H1 (cell line): Measurements from ENCODE around the gene YPEL2. TPM values are rescaled to one million over a fixed set of nuclear protein-coding genes. Genes with fewer than 3 reads are reported as not detected.

Experiments
- CTCF ChIA-PET: fragments of 300-600 bp; sonication (Branson Sonifier 250); formaldehyde crosslinking; loops from one replicate; lab custom pipeline; 2021; ENCODE audit not compliant: partially characterized antibody; lab: Charles Lee
- POLR2A ChIA-PET: fragments of 300-600 bp; sonication (Branson Sonifier 250); formaldehyde crosslinking; loops from one replicate; lab custom pipeline; 2021; ENCODE audit warnings: inconsistent platforms; ENCODE audit not compliant: partially characterized antibody; lab: Charles Lee
- DNase-seq, 2 experiments: peaks; one replicate each; pipeline versions ENCODE4 v3.0.0 to v3.0.0-alpha.2; 2010 to 2022; ENCODE audit warnings: low spot score in 2 of 2, low read depth in 1 of 2, mixed read lengths in 1 of 2
- FAIRE-seq: peaks from 2 replicates; lab custom pipeline; 2011; peaks lifted over from hg19 to GRCh38; lab: Jason Lieb, UNC
- H2AFZ ChIP-seq: 2 replicates; pipeline ENCODE4 v1.8.1; 2012; ENCODE audit warnings: low read length, inconsistent platforms
- H2AK5ac ChIP-seq: 2 replicates; pipeline ENCODE4 v1.6.1; 2013; ENCODE audit warnings: low read depth, low read length
- H2BK120ac ChIP-seq: replicated peaks from 2 replicates; pipeline ENCODE3; 2013; ENCODE audit warnings: low read depth, low read length, inconsistent platforms
- H2BK12ac ChIP-seq: 2 replicates; pipeline ENCODE4 v1.6.1; 2013; ENCODE audit warnings: low read depth, low read length
- H2BK15ac ChIP-seq: 2 replicates; pipeline ENCODE4 v1.6.1; 2013; ENCODE audit warnings: low read length
- H2BK20ac ChIP-seq: 2 replicates; pipeline ENCODE4 v1.6.1; 2013; ENCODE audit warnings: low read length
- H2BK5ac ChIP-seq: 2 replicates; pipeline ENCODE4 v1.6.1; 2013; ENCODE audit warnings: low read depth, low read length
- H3K14ac ChIP-seq: 2 replicates; pipeline ENCODE4 v1.6.1; 2013; ENCODE audit warnings: inconsistent platforms; ENCODE audit not compliant: insufficient read length
- H3K18ac ChIP-seq: 2 replicates; pipeline ENCODE4 v1.6.1; 2013; ENCODE audit warnings: low read length; ENCODE audit errors: extremely low read depth
- H3K23ac ChIP-seq: 2 replicates; pipeline ENCODE4 v1.6.1; 2013; ENCODE audit warnings: inconsistent platforms; ENCODE audit not compliant: insufficient read length
- H3K23me2 ChIP-seq: 2 replicates; pipeline ENCODE4 v1.6.1; 2013; ENCODE audit warnings: low read depth, low read length
- H3K27ac ChIP-seq: 2 replicates; pipeline ENCODE4 v1.6.1; 2011; ENCODE audit warnings: low read depth, low read length, inconsistent platforms
- H3K27me3 ChIP-seq, 4 experiments: replicated peaks in 1 of 4; 1 replicate in 1 of 4; 2 replicates in 3 of 4; pipeline versions ENCODE4 v1.6.1 to v1.8.1; 2011 to 2013; ENCODE audit warnings: low read length in 3 of 4, mild to moderate bottlenecking in 3 of 4, inconsistent platforms in 2 of 4, mixed read lengths in 2 of 4, moderate library complexity in 1 of 4; ENCODE audit not compliant: control insufficient read depth in 3 of 4, insufficient read depth in 3 of 4; ENCODE audit errors: extremely low read depth in 1 of 4
- H3K36me3 ChIP-seq, 4 experiments: 2 replicates each; pipeline versions ENCODE4 v1.6.1 to v1.8.1; 2011 to 2013; ENCODE audit warnings: mild to moderate bottlenecking in 4 of 4, low read length in 3 of 4, moderate library complexity in 2 of 4, control low read depth in 1 of 4, inconsistent platforms in 1 of 4; ENCODE audit not compliant: insufficient read depth in 4 of 4, control insufficient read depth in 2 of 4
- H3K4ac ChIP-seq: replicated peaks from 2 replicates; pipeline ENCODE3; 2013; ENCODE audit warnings: low read length, low read depth, mixed read lengths, inconsistent platforms; ENCODE audit not compliant: insufficient read length
- H3K4me1 ChIP-seq, 4 experiments: replicated peaks in 1 of 4; 1 replicate in 1 of 4; 2 replicates in 3 of 4; pipeline versions ENCODE4 v1.6.1 to v1.8.1; 2011 to 2013; ENCODE audit warnings: low read length in 3 of 4, inconsistent platforms in 2 of 4, mixed read lengths in 1 of 4; ENCODE audit not compliant: insufficient read depth in 4 of 4, control insufficient read depth in 3 of 4
- H3K4me2 ChIP-seq, 2 experiments: 2 replicates each; pipeline versions ENCODE4 v1.6.1 to v1.8.1; 2011 to 2013; ENCODE audit warnings: low read depth in 2 of 2, low read length in 2 of 2, control low read depth in 1 of 2, inconsistent platforms in 1 of 2, mild to moderate bottlenecking in 1 of 2; ENCODE audit not compliant: insufficient read depth in 1 of 2
- H3K4me3 ChIP-seq, 4 experiments: fragments of 200-600, 300-600 bp in 1 of 4; sonication (generic), shearing (Covaris generic), sonication (Bioruptor Twin) in 1 of 4; 2 replicates each; pipeline versions ENCODE4 v1.5.1 to v1.8.1; 2011 to 2016; ENCODE audit warnings: low read length in 4 of 4, low read depth in 3 of 4, control low read depth in 2 of 4, inconsistent platforms in 2 of 4, mild to moderate bottlenecking in 2 of 4, mixed read lengths in 1 of 4, moderate library complexity in 1 of 4; ENCODE audit not compliant: insufficient read depth in 2 of 4; ENCODE audit errors: extremely low read depth in 1 of 4
- H3K56ac ChIP-seq: replicated peaks from 2 replicates; pipeline ENCODE3; 2013; ENCODE audit warnings: low read depth, mild to moderate bottlenecking, mixed read lengths, low read length, inconsistent platforms; ENCODE audit not compliant: insufficient read length
- H3K79me1 ChIP-seq: 2 replicates; pipeline ENCODE4 v1.6.1; 2013; ENCODE audit warnings: low read depth, low read length, control low read depth
- H3K79me2 ChIP-seq, 2 experiments: 2 replicates each; pipeline versions ENCODE4 v1.6.1 to v1.8.1; 2012 to 2013; ENCODE audit warnings: low read length in 2 of 2, mild to moderate bottlenecking in 2 of 2, inconsistent platforms in 1 of 2; ENCODE audit not compliant: insufficient read depth in 2 of 2, control insufficient read depth in 1 of 2
- H3K9ac ChIP-seq, 4 experiments: replicated peaks in 1 of 4; 1 replicate in 1 of 4; 2 replicates in 3 of 4; pipeline versions ENCODE4 v1.6.1 to v1.8.1; 2011 to 2013; ENCODE audit warnings: low read depth in 3 of 4, low read length in 3 of 4, control low read depth in 2 of 4, mild to moderate bottlenecking in 2 of 4, moderate library complexity in 2 of 4, inconsistent platforms in 1 of 4; ENCODE audit errors: extremely low read depth in 1 of 4
- H3K9me3 ChIP-seq, 2 experiments: 2 replicates each; pipeline versions ENCODE4 v1.6.1 to v1.8.1; 2012 to 2013; ENCODE audit warnings: mild to moderate bottlenecking in 2 of 2, moderate library complexity in 2 of 2, control low read depth in 1 of 2, inconsistent platforms in 1 of 2, low read depth in 1 of 2, low read length in 1 of 2, mixed read lengths in 1 of 2; ENCODE audit not compliant: insufficient read depth in 2 of 2
- H4K20me1 ChIP-seq, 2 experiments: replicated peaks in 1 of 2; 2 replicates each; pipeline versions ENCODE3 to v1.8.1; 2011 to 2013; ENCODE audit warnings: inconsistent platforms in 2 of 2, low read length in 2 of 2, mild to moderate bottlenecking in 1 of 2; ENCODE audit not compliant: insufficient read depth in 2 of 2, control insufficient read depth in 1 of 2
- H4K5ac ChIP-seq: 2 replicates; pipeline ENCODE4 v1.6.1; 2013; ENCODE audit warnings: low read length, low read depth, mixed read lengths, inconsistent platforms; ENCODE audit not compliant: insufficient read length
- H4K8ac ChIP-seq: 2 replicates; pipeline ENCODE4 v1.8.0; 2013; ENCODE audit warnings: mild to moderate bottlenecking, moderate library complexity, low read length, inconsistent platforms; ENCODE audit not compliant: insufficient read depth; ENCODE audit errors: extremely low read depth
- H4K91ac ChIP-seq: replicated peaks from 2 replicates; pipeline ENCODE3; 2013; ENCODE audit warnings: low read length, mixed read lengths, inconsistent platforms; ENCODE audit not compliant: insufficient read length
- CHD2 ChIP-seq: IDR thresholded peaks from 2 replicates; pipeline ENCODE4 v1.6.1; 2012; ENCODE audit warnings: low read length, improper control_type of control experiment
- EZH2 ChIP-seq: fragments of 200-600 bp; sonication (generic); IDR thresholded peaks from 2 replicates; pipeline ENCODE4 v1.7.1; 2012; ENCODE audit warnings: low read depth, mild to moderate bottlenecking, moderate library complexity, low read length, inconsistent platforms; ENCODE audit not compliant: severe bottlenecking
- KDM5A ChIP-seq: fragments of 200-600 bp; IDR thresholded peaks from 2 replicates; pipeline ENCODE4 v1.7.1; 2012; ENCODE audit warnings: mild to moderate bottlenecking, low read length, inconsistent platforms, mixed read lengths
- MAX ChIP-seq: IDR thresholded peaks from 2 replicates; pipeline ENCODE4 v1.6.1; 2012; ENCODE audit warnings: inconsistent platforms
- RNF2 ChIP-seq: fragments of 200-900, 300-1000 bp; sonication (generic); IDR thresholded peaks from 2 replicates; pipeline ENCODE4 v1.7.1; 2016; ENCODE audit warnings: borderline replicate concordance, low read depth, mild to moderate bottlenecking, antibody characterized with exemption, low read length; ENCODE audit not compliant: poor library complexity, severe bottlenecking; ENCODE audit errors: missing control alignments
- SAP30 ChIP-seq: fragments of 300-600 bp; sonication (generic); IDR thresholded peaks from 2 replicates; pipeline ENCODE4 v1.7.1; 2012; ENCODE audit warnings: low read length, moderate library complexity, mild to moderate bottlenecking, inconsistent platforms; ENCODE audit not compliant: insufficient read depth, insufficient replicate concordance
- SUZ12 ChIP-seq: fragments of 200-600 bp; sonication (generic); IDR thresholded peaks from 2 replicates; pipeline ENCODE4 v1.6.1; 2012; ENCODE audit warnings: mild to moderate bottlenecking, inconsistent platforms, low read length, moderate library complexity, mixed read lengths
- TAF7 ChIP-seq: optimal IDR thresholded peaks from 2 replicates; pipeline ENCODE3; 2011; ENCODE audit warnings: low read depth, mild to moderate bottlenecking, inconsistent platforms, low read length, moderate library complexity, borderline replicate concordance
- TEAD4 ChIP-seq: IDR thresholded peaks from 2 replicates; pipeline ENCODE4 v1.6.1; 2012; ENCODE audit warnings: low read depth, low read length, inconsistent platforms, mixed read lengths
- ZNF274 ChIP-seq: IDR thresholded peaks from 2 replicates; pipeline ENCODE4 v1.7.0; 2012; ENCODE audit warnings: low read length, borderline replicate concordance; ENCODE audit errors: extremely low read depth
- WGBS, 2 experiments: shearing (Covaris generic) in 1 of 2; methylation state at CpG; one replicate each; pipeline versions ENCODE4 v1.1.6 to v1.1.7; 2013 to 2015; ENCODE audit warnings: low lambda C conversion rate in 2 of 2, mixed read lengths in 2 of 2, inconsistent platforms in 1 of 2, low coverage in 1 of 2, missing lambda C conversion rate in 1 of 2; ENCODE audit not compliant: insufficient replicate concordance in 2 of 2, insufficient coverage in 1 of 2, insufficient read length in 1 of 2; ENCODE audit errors: extremely low coverage in 1 of 2, missing lambda C conversion rate in 1 of 2; 5-methylcytosine and 5-hydroxymethylcytosine counted together
- polyA plus RNA-seq, 7 experiments: library from polyadenylated mRNA; depleted of rRNA in 3 of 7; stranded (reverse) in 5 of 7; unstranded in 2 of 7; fragments of >200 nt in 5 of 7; fragments of 200-250 nt in 2 of 7; gene quantifications; 1 replicate in 5 of 7; 2 replicates in 1 of 7; 4 replicates in 1 of 7; pipeline versions ENCODE4 v1.2.1 to v1.2.3, GENCODE V29; 2011 to 2013; ENCODE audit warnings: missing spikeins in 2 of 7, mixed read lengths in 2 of 7
- total RNA-seq: library from RNA; stranded (reverse); fragmentation: NEBNext Ultra II Directional; extraction: Animal tissue kit (Norgen Biotek cat#: 25700); gene quantifications from 2 replicates; pipeline ENCODE4 v1.2.1, GENCODE V29; 2021
- TF ChIP-seq, protein P1 (sequence below): IDR thresholded peaks from 2 replicates; pipeline ENCODE4 v1.6.1; 2012; ENCODE audit warnings: inconsistent platforms

The YPEL2 gene
- total and polyA plus RNA-seq, 2 of the 8 experiments (the other 6 are each of a cell fraction or from before 2014, with no cell fraction given): 1.6 to 3.5 TPM

- Histone ChIP-seq H3K4ac (no peak overlapping the region), H2BK20ac (no peak overlapping the region), H3K56ac (no peak overlapping the region), H3K18ac (no peak overlapping the region), H3K14ac (no peak overlapping the region), H4K5ac (no peak overlapping the region), H3K23ac (no peak overlapping the region), H2BK120ac (no peak overlapping the region), H3K79me1 (no peaks in the 10 kb centered on the region), H3K27me3 (no peaks in the 10 kb centered on the region), H3K9ac (no peak overlapping the region), H3K23me2 (no peaks in the 10 kb centered on the region), H2AK5ac (no peak overlapping the region), H3K36me3 (no peaks in the 10 kb centered on the region), H3K4me3 (no peak overlapping the region), H3K27ac (no peak overlapping the region), H4K8ac (no peak overlapping the region), H2BK12ac (no peak overlapping the region), H2AFZ (no peak overlapping the region; the same call in 1 of the 2 replicates), H3K79me2 (no peaks in the 10 kb centered on the region), H4K20me1 (no peaks in the 10 kb centered on the region), H2BK15ac (no peak overlapping the region), H3K4me1 (peaks cover 0 to 5% (median 0%) of the 10 kb centered on the region in 4 experiments; a peak in 2 of 7 replicates), H3K9me3 (no peaks in the 10 kb centered on the region), H4K91ac (no peak overlapping the region), H2BK5ac (no peak overlapping the region), H3K4me2 (no peak overlapping the region)
- no peak for TF ChIP-seq SUZ12
- TF ChIP-seq MAX: no peak
- TF ChIP-seq, protein P1, sequence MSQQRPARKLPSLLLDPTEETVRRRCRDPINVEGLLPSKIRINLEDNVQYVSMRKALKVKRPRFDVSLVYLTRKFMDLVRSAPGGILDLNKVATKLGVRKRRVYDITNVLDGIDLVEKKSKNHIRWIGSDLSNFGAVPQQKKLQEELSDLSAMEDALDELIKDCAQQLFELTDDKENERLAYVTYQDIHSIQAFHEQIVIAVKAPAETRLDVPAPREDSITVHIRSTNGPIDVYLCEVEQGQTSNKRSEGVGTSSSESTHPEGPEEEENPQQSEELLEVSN: no peak
- TF ChIP-seq KDM5A: no peak
- no peak for TF ChIP-seq RNF2
- no peak for TF ChIP-seq SAP30
- no peak for TF ChIP-seq EZH2
- TF ChIP-seq TAF7: no peak
- no peak for TF ChIP-seq TEAD4
- TF ChIP-seq CHD2: no peak
- no peak for TF ChIP-seq ZNF274
- CTCF ChIA-PET: interaction anchor here (0.5 to 14.0 kb wide), 12 partner anchors 9 to 222 kb away, joined by 3 to 299 read pairs (median 8); partner anchors contain the start of gene YPEL2
- POLR2A ChIA-PET: interaction anchor here (0.7 kb wide), 2 partner anchors 12 to 449 kb away, joined by 3 to 4 read pairs; no protein-coding TSS in a partner anchor
- 97% methylated on average over 4 of the region's 4 CpGs; no CpG with 5 or more reads in 1 of the 2 experiments for WGBS, 2 experiments
- no peak for DNase-seq
- FAIRE-seq: no peak
Measured at GRCh38 chr17:59443106-59443505, 111.7 kb downstream of the YPEL2 start.
